ENCODE data around the gene GALR1.

GRCh38 chr18:77268456-77268855 is 18.8 kb downstream of the GALR1 start:
- TF ChIP-seq CTCF (IDR thresholded peaks at IDR 0.05) (no peak), POLR2AphosphoS5 (IDR thresholded peaks at IDR 0.05) (no peak)
